CD4-positive, CD25-positive, alpha-beta regulatory T cell (primary cell): ENCODE data around the gene ANKRA2. TPM values are rescaled to one million over a fixed set of nuclear protein-coding genes. Genes with fewer than 3 reads are reported as not detected.

Experiments used
- ATAC-seq, 2 donors: fragments of 150-1000 bp; cut with Tn5 transposase; one replicate each; pipeline ENCODE4 v1.10.0; 2021; ENCODE audit warnings: low read depth in 2 of 2, moderate number of reproducible peaks in 2 of 2, moderate library complexity in 1 of 2
- DNase-seq, 3 donors: peaks; one replicate each; pipeline versions ENCODE4 v3.0.0 to v3.0.0-alpha.2; 2012 to 2022; ENCODE audit warnings: mixed read lengths in 1 of 3
- H3K27ac ChIP-seq: one replicate; pipeline ENCODE4 v1.7.0; 2013; ENCODE audit warnings: mild to moderate bottlenecking, low read length; ENCODE audit not compliant: insufficient read depth, poor library complexity, severe bottlenecking
- H3K27me3 ChIP-seq: one replicate; pipeline ENCODE4 v1.7.0; 2013; ENCODE audit warnings: low read length; ENCODE audit not compliant: control insufficient read depth, insufficient read depth
- H3K36me3 ChIP-seq: one replicate; pipeline ENCODE4 v1.7.0; 2013; ENCODE audit warnings: mild to moderate bottlenecking, low read length, moderate library complexity; ENCODE audit not compliant: control insufficient read depth, insufficient read depth
- H3K4me1 ChIP-seq: 2 replicates; pipeline ENCODE4 v1.7.0; 2013; ENCODE audit warnings: mild to moderate bottlenecking, low read length; ENCODE audit not compliant: insufficient read depth, control insufficient read depth, poor library complexity, severe bottlenecking
- H3K4me3 ChIP-seq: one replicate; pipeline ENCODE4 v1.7.0; 2013; ENCODE audit warnings: low read depth, mild to moderate bottlenecking, low read length, moderate library complexity
- H3K9me3 ChIP-seq, 2 experiments: 1 replicate in 1 of 2; 2 replicates in 1 of 2; pipeline ENCODE4 v1.7.0; 2013; ENCODE audit warnings: low read length in 2 of 2, mild to moderate bottlenecking in 1 of 2, moderate library complexity in 1 of 2; ENCODE audit not compliant: control insufficient read depth in 2 of 2
- H3K27ac Mint-ChIP-seq, 3 donors: one replicate each; pipeline ENCODE4 v1.8.0; 2020 to 2022; ENCODE audit warnings: mild to moderate bottlenecking in 3 of 3, mixed read lengths in 3 of 3, moderate library complexity in 2 of 3
- H3K27me3 Mint-ChIP-seq: one replicate; pipeline ENCODE4 v1.8.0; 2022; ENCODE audit warnings: mild to moderate bottlenecking, mixed read lengths
- H3K36me3 Mint-ChIP-seq: one replicate; pipeline ENCODE4 v1.8.0; 2020; ENCODE audit warnings: mixed read lengths
- H3K4me1 Mint-ChIP-seq, 4 donors: one replicate each; pipeline ENCODE4 v1.8.0; 2020 to 2022; ENCODE audit warnings: mixed read lengths in 4 of 4, mild to moderate bottlenecking in 1 of 4
- H3K4me3 Mint-ChIP-seq, 4 donors: one replicate each; pipeline ENCODE4 v1.8.0; 2020 to 2022; ENCODE audit warnings: mild to moderate bottlenecking in 4 of 4, mixed read lengths in 4 of 4, moderate library complexity in 3 of 4
- H3K9me3 Mint-ChIP-seq, 7 donors: one replicate each; pipeline ENCODE4 v1.8.0; 2020 to 2022; ENCODE audit warnings: mixed read lengths in 7 of 7, mild to moderate bottlenecking in 3 of 7, moderate library complexity in 2 of 7
- polyA plus RNA-seq, 4 donors: library from polyadenylated mRNA; unstranded; fragments of 300-500 nt; fragmentation: Illumina TruSeq; gene quantifications; one replicate each; pipeline ENCODE4 v1.2.3, GENCODE V29; 2021
- total RNA-seq: library from RNA; stranded (reverse); gene quantifications from one replicate; pipeline ENCODE4 v1.2.3, GENCODE V29; 2022

ANKRA2 gene
- total and polyA plus RNA-seq, 5 donors from 2014 or later, result 25.3 to 42.9 (median 26.0) TPM

GRCh38 chr5:73531356-73531755 lies 34.1 kb downstream of the ANKRA2 start:
- no peaks in the 10 kb centered on the region for H3K36me3 ChIP-seq
- ATAC-seq (no peak), DNase-seq (no peak)
- peaks cover 0 to 4% (median 0%) of the 10 kb centered on the region in 7 donors for H3K9me3 Mint-ChIP-seq
- H3K27me3 Mint-ChIP-seq, result peaks cover 49% of the 10 kb centered on the region
- H3K27ac Mint-ChIP-seq, result no peak overlapping the region
- H3K27ac ChIP-seq, result no peak overlapping the region
- no peak overlapping the region for H3K4me3 ChIP-seq
- H3K9me3 ChIP-seq, result no peaks in the 10 kb centered on the region
- H3K4me3 Mint-ChIP-seq, result peak overlapping the region in 1 of 4 donors; percentile 75
- H3K4me1 ChIP-seq, result no peaks in the 10 kb centered on the region
- H3K4me1 Mint-ChIP-seq, result peaks cover 0 to 4% (median 0%) of the 10 kb centered on the region in 4 donors
- H3K36me3 Mint-ChIP-seq, result no peaks in the 10 kb centered on the region
- H3K27me3 ChIP-seq, result peaks cover 13% of the 10 kb centered on the region

DNA sequence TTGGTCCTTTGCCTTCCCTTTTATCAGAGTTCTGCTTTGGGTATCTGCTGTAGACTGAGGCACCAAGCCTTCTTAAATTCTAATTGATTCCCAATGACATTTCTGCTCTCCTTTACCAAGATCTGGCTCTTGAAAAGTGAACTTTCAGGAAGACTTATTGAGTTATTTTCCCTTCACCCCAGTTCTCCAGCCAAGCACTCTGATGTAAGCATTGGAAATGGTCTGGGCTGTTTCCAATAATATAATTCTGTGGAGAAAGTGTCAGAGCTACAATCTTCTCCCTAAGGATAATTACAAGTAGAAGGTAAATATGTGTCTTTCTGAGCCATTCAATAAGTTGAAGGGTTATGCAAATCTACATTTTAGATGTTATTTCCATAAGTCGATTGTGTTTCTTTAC lies 36.4 kb downstream of the ANKRA2 start:
- no peak overlapping the region for H3K4me3 ChIP-seq
- no peak for DNase-seq
- no peak overlapping the region for H3K4me3 Mint-ChIP-seq
- H3K27me3 Mint-ChIP-seq, result peaks cover 39% of the 10 kb centered on the region
- no peak for ATAC-seq
- no peak overlapping the region for H3K27ac Mint-ChIP-seq
- H3K36me3 ChIP-seq, result no peaks in the 10 kb centered on the region
- H3K9me3 Mint-ChIP-seq, result peaks cover 0 to 2% (median 0%) of the 10 kb centered on the region in 7 donors
- no peaks in the 10 kb centered on the region for H3K9me3 ChIP-seq
- no peaks in the 10 kb centered on the region for H3K4me1 ChIP-seq
- no peaks in the 10 kb centered on the region for H3K36me3 Mint-ChIP-seq
- peaks cover 8% of the 10 kb centered on the region for H3K27me3 ChIP-seq
- H3K27ac ChIP-seq, result no peak overlapping the region
- peaks cover 0 to 4% (median 0%) of the 10 kb centered on the region in 4 donors for H3K4me1 Mint-ChIP-seq

GRCh38 chr5:73528248-73528647 lies 37.2 kb downstream of the ANKRA2 start:
- H3K27ac ChIP-seq, result no peak overlapping the region
- H3K36me3 ChIP-seq, result no peaks in the 10 kb centered on the region
- H3K27me3 ChIP-seq, result peaks cover 8% of the 10 kb centered on the region
- Mint-ChIP-seq H3K27me3 (peaks cover 31% of the 10 kb centered on the region), H3K4me1 (peaks cover 0 to 4% (median 0%) of the 10 kb centered on the region in 4 donors), H3K27ac (no peak overlapping the region), H3K9me3 (peaks cover 0 to 2% (median 0%) of the 10 kb centered on the region in 7 donors), H3K36me3 (no peaks in the 10 kb centered on the region), H3K4me3 (no peak overlapping the region)
- no peaks in the 10 kb centered on the region for H3K9me3 ChIP-seq
- no peak for ATAC-seq
- H3K4me1 ChIP-seq, result no peaks in the 10 kb centered on the region
- H3K4me3 ChIP-seq, result no peak overlapping the region
- DNase-seq, result no peak

DNA sequence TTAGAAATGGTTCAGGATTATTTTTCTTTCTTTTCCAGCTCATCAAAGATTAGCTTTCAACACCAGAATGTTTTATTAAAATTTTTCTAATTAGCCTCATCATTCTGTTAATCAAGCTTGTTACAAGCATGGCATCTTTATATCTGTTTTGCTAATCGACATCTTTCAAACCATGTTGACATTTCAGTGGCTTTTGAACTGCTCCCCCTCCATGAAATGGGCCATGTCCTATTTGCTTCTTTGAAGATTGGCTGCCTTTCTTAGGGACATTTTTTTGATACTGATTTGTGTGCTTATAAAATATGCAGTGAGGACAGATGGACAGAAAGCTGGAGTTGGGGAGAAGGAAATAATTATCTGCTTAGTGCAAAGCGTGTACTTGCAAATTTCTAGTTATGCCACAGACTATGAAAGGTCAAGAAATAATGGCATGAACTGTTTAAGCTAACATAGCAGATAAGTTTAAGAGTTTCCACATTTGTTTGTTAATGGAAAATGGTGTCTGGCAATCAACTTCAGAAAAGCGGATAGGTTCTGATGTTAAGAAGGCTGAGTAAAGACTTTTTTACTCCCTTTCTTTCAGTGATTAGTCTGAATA lies 39.7 kb downstream of the ANKRA2 start:
- no peak overlapping the region for H3K27ac Mint-ChIP-seq
- no peaks in the 10 kb centered on the region for H3K36me3 Mint-ChIP-seq
- no peaks in the 10 kb centered on the region for H3K4me1 Mint-ChIP-seq
- H3K27ac ChIP-seq, result no peak overlapping the region
- no peak overlapping the region for H3K4me3 ChIP-seq
- no peaks in the 10 kb centered on the region for H3K9me3 ChIP-seq
- peaks cover 7% of the 10 kb centered on the region for H3K27me3 ChIP-seq
- no peaks in the 10 kb centered on the region for H3K4me1 ChIP-seq
- ATAC-seq (no peak), DNase-seq (no peak)
- H3K27me3 Mint-ChIP-seq, result peaks cover 15% of the 10 kb centered on the region
- no peaks in the 10 kb centered on the region for H3K9me3 Mint-ChIP-seq
- H3K4me3 Mint-ChIP-seq, result no peak overlapping the region
- H3K36me3 ChIP-seq, result no peaks in the 10 kb centered on the region

GRCh38 chr5:73523861-73524260 lies 41.6 kb downstream of the ANKRA2 start:
- Mint-ChIP-seq H3K4me3 (no peak overlapping the region), H3K9me3 (no peaks in the 10 kb centered on the region), H3K27ac (no peak overlapping the region), H3K27me3 (peaks cover 5% of the 10 kb centered on the region), H3K4me1 (peaks cover 0 to 7% (median 2%) of the 10 kb centered on the region in 4 donors), H3K36me3 (no peaks in the 10 kb centered on the region)
- DNase-seq (no peak), ATAC-seq (no peak)
- Histone ChIP-seq H3K4me3 (no peak overlapping the region), H3K4me1 (no peaks in the 10 kb centered on the region), H3K27me3 (peaks cover 3% of the 10 kb centered on the region), H3K36me3 (no peaks in the 10 kb centered on the region), H3K27ac (no peak overlapping the region), H3K9me3 (no peaks in the 10 kb centered on the region)

DNA sequence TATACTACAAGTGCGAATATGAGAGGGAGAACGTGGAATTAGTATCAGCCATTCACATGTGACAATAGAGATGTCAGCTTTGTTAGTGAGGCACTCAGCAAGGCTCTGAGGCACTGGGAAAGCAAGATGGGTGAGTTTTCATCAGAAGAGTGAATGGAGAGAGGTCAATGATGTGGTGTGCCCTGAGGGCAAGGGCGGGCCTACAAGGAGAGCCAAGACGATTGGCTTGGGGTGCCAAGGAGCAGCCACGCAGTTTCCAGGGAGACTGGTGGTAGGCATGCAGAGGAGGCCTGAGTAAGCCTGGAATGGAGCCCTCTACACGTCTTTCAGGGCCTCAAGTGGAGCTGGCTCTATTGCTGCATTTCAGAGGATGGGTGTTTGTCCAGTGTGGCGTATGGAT lies 42.5 kb downstream of the ANKRA2 start:
- no peak overlapping the region for H3K4me3 Mint-ChIP-seq
- no peaks in the 10 kb centered on the region for H3K36me3 Mint-ChIP-seq
- no peak overlapping the region for H3K27ac Mint-ChIP-seq

DNA sequence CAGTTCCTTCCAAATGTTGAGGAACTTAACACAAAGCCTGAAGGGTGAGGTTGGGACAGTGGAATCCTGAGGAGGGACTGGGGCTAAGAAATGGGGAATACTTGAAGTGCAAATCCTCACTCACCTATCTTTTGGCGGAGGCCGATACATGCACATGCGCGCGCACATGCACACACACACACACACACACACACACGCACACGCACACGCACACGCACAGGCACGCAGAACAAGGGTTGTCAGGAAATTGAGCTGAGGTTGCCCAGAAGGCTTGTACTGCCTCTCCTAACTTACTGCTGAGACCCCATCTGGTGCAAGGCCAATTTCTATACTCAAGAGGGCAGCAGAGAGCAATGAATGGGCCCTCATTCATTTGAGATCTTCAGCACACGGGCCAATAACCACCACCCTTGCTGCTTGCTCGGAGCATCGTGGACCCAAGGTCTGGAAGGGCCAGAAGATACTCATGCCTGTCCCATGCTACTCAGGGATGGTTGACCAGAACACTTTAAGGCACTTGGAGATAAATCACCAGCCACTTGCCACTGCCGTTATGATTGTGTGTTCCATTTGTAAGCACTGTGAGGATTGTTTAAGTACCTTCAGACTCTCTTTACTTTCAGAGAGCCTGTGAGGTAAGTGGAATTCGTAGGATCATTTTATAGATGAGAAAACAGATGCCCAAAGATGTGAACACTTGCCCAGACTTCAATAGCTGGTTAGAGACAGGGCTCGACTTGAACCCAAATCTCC lies 45.7 kb downstream of the ANKRA2 start:
- no peaks in the 10 kb centered on the region for H3K27me3 Mint-ChIP-seq
- H3K36me3 Mint-ChIP-seq, result no peaks in the 10 kb centered on the region
- H3K4me1 Mint-ChIP-seq, result peaks cover 0 to 7% (median 2%) of the 10 kb centered on the region in 4 donors
- ATAC-seq (peak; percentile 98), DNase-seq (peak; percentile 51 to 90 (median 74))
- Histone ChIP-seq H3K4me1 (no peaks in the 10 kb centered on the region), H3K4me3 (no peak overlapping the region), H3K27me3 (no peaks in the 10 kb centered on the region), H3K27ac (no peak overlapping the region), H3K36me3 (no peaks in the 10 kb centered on the region), H3K9me3 (no peaks in the 10 kb centered on the region)
- peak overlapping the region in 1 of 3 donors; percentile 44 for H3K27ac Mint-ChIP-seq
- peak overlapping the region in 3 of 4 donors; percentile 17 to 28 (median 19) for H3K4me3 Mint-ChIP-seq
- H3K9me3 Mint-ChIP-seq, result no peaks in the 10 kb centered on the region

More for the DNA sequence above, 42.5 kb downstream of the ANKRA2 start:
- H3K9me3 ChIP-seq, result no peaks in the 10 kb centered on the region
- no peaks in the 10 kb centered on the region for H3K27me3 ChIP-seq
- no peak overlapping the region for H3K27ac ChIP-seq
- Mint-ChIP-seq H3K9me3 (no peaks in the 10 kb centered on the region), H3K4me1 (peaks cover 0 to 7% (median 2%) of the 10 kb centered on the region in 4 donors), H3K27me3 (peaks cover under 1% of the 10 kb centered on the region)
- H3K4me3 ChIP-seq, result no peak overlapping the region
- no peak for DNase-seq
- no peak for ATAC-seq
- no peaks in the 10 kb centered on the region for H3K4me1 ChIP-seq
- H3K36me3 ChIP-seq, result no peaks in the 10 kb centered on the region
